Fibroblast of pulmonary artery (primary cell): ENCODE measurements around the gene GATA5.

Experiments used
- DNase-seq: peaks from one replicate; pipeline ENCODE4 v3.0.0-alpha.2; 2010; ENCODE audit warnings: low read depth
- H3K4me3 ChIP-seq: replicated peaks from 2 replicates; pipeline ENCODE4 v1.5.1; 2011; ENCODE audit warnings: low read depth, mild to moderate bottlenecking, control low read depth, low read length, moderate library complexity
- TF ChIP-seq, protein P1 (sequence below): IDR thresholded peaks from 2 replicates; pipeline ENCODE4 v1.5.1; 2011; ENCODE audit warnings: mild to moderate bottlenecking, control low read depth, low read length, inconsistent platforms; ENCODE audit errors: missing control alignments

GATA5 gene

GRCh38 chr20:62461834-62462233 lies 14.0 kb downstream of the GATA5 start:
- no peak for DNase-seq
- TF ChIP-seq, protein P1, sequence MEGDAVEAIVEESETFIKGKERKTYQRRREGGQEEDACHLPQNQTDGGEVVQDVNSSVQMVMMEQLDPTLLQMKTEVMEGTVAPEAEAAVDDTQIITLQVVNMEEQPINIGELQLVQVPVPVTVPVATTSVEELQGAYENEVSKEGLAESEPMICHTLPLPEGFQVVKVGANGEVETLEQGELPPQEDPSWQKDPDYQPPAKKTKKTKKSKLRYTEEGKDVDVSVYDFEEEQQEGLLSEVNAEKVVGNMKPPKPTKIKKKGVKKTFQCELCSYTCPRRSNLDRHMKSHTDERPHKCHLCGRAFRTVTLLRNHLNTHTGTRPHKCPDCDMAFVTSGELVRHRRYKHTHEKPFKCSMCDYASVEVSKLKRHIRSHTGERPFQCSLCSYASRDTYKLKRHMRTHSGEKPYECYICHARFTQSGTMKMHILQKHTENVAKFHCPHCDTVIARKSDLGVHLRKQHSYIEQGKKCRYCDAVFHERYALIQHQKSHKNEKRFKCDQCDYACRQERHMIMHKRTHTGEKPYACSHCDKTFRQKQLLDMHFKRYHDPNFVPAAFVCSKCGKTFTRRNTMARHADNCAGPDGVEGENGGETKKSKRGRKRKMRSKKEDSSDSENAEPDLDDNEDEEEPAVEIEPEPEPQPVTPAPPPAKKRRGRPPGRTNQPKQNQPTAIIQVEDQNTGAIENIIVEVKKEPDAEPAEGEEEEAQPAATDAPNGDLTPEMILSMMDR: no peak
- no peak overlapping the region for H3K4me3 ChIP-seq

GRCh38 chr20:62461157-62461556 lies 14.6 kb downstream of the GATA5 start:
- TF ChIP-seq, protein P1: no peak
- no peak overlapping the region for H3K4me3 ChIP-seq
- DNase-seq: no peak

- DNase-seq: no peak
- H3K4me3 ChIP-seq: no peak overlapping the region
- TF ChIP-seq, protein P1: no peak
These were observed 15.1 kb downstream of the GATA5 start for GRCh38 chr20:62460678-62461077.

GRCh38 chr20:62459488-62459887 lies 16.3 kb downstream of the GATA5 start:
- H3K4me3 ChIP-seq: no peak overlapping the region
- no peak for DNase-seq
- TF ChIP-seq, protein P1: no peak

- TF ChIP-seq, protein P1: no peak
- H3K4me3 ChIP-seq: no peak overlapping the region
- no peak for DNase-seq
These were observed 17.2 kb downstream of the GATA5 start for GRCh38 chr20:62458275-62459251.

- no peak overlapping the region for H3K4me3 ChIP-seq
- TF ChIP-seq, protein P1: no peak
- DNase-seq: no peak
These were observed 18.0 kb downstream of the GATA5 start for GRCh38 chr20:62457831-62458230.
